Measurements from ENCODE around the gene OR2J3. TPM values are rescaled to one million over a fixed set of nuclear protein-coding genes. Genes with fewer than 3 reads are reported as not detected.
"Not testable (repeated sequence)": the region's sequence is repeated elsewhere in the genome, so short reads cannot be mapped to it uniquely, and the experiment has no call there.

OR2J3 gene
- not detected for total RNA-seq

DNA sequence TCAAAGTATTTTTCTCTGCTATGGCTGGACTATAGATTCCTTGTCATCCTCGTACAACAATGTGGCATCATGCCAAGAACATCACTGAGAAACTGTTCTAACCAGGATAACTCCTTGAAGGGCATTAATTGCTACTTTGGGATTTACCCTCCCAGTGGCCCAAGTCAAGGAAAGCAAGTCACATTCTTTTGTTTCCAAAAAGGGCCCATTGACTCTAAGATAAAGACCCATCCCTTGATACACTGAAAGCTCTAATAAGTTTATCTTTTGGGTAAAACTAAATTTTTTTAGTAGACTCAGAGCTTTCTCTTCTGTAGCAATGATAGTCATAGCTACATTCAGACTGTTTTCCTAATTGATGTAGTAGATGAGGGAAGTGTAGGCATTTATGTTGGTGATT lies at the start of gene OR2J3:
Gene OR2J3, plus strand, starts transcription at position 301 of the 400 bp plus-strand sequence. CDS start 3,833 bp downstream, outside the sequence.
- no peak for DNase-seq

DNA sequence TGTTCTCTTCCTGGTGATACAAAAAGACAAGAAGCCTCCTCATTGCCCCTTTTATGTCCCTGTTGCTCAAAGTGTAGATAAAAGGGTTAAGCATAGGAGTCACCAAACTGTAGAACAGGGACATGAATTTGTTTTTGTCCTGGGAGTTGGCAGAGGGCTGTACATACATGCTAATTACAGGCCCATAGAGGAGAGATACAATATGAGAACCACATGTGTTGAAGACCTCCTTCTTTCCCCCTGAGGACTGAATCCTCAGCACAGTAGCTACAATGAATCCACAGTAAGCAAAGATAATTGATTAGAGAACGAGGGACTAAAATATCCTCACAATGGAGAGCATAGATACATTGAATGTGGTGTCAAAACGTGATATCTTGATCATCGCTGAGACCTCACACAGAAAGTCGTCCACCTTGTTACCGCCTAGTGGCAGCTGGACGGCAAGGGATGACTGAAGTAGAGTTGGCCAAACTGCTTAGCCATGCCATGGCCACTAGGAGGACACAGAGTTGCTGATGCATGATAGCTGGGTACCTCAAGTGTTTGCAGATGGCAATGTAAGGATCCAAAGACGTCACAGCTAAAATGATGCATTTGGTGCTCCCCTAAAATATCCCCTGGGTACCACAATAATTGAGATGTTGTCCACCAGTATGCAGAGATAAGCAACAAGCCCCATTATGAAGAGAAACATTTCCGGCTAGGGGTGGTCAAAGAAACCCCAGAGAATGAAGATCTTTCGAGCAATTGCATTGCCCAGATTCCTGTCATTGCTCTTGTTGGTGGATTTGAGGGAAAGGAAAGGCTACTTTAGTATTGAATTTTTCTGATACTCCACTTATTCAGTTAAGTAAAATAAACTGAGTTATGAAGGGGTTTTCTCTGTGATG lies 35.8 kb upstream of the OR2J3 start:
- no peak for DNase-seq

GRCh38 chr6:29079203-29079602 lies 28.7 kb upstream of the OR2J3 start:
- DNase-seq, result no peak

DNA sequence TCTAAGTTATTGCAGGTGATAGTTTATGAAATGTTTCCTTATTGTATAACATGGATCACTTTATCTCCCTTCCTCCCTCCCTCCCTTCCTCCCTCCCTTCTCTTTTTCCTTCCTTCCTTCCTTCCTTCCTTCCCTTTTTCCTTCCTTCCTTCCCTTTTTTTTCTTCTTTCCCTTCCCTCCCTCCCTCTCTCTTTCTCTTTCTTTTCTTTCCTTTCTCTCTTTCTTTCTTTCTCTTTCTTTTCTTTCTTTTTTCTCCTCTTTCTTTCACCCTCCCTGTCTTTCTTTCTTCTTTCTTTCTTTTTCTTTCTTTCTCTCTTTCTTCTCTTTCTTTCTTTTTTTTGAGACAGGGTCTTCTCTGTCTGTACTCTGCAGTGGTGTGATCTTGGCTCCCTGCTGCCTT lies 26.5 kb upstream of the OR2J3 start:
- DNase-seq, result no peak

- DNase-seq, result no peak
These were observed 25.4 kb upstream of the OR2J3 start for GRCh38 chr6:29082457-29082856.

- no peak for DNase-seq
These were observed 20.6 kb upstream of the OR2J3 start, which contains the start of gene OR2B3 for GRCh38 chr6:29087213-29087612. TSS of gene OR2B3 (minus strand) at chr6:29087313. CDS start at chr6:29087248, 65 bp downstream.

- DNase-seq, result no peak
These were observed 14.9 kb upstream of the OR2J3 start for GRCh38 chr6:29092957-29093356.

GRCh38 chr6:29097803-29098202 lies 10.1 kb upstream of the OR2J3 start:
- no peak for DNase-seq

GRCh38 chr6:29099190-29099589 lies 8.7 kb upstream of the OR2J3 start, which contains the start of gene OR2J1:
TSS of gene OR2J1 (plus strand) at chr6:29099490. CDS start at chr6:29100943, 1,453 bp downstream.
- no peak for DNase-seq

- DNase-seq, result no peak
These were observed 4.3 kb downstream of the OR2J3 start for GRCh38 chr6:29112135-29112534.

DNA sequence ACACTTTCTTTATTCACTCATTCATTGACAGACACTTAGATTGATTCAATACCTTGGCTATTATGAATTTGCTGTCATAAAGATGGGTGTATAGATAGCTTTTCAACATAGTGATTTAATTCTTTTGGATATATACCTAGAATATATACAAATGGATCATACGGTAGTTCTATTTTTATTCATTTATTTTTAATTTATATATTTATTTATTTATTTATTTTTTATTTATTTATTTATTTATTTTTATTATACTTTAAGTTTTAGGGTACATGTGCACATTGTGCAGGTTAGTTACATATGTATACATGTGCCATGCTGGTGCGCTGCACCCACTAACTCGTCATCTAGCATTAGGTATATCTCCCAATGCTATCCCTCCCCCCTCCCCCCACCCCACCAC lies 7.1 kb downstream of the OR2J3 start:
- DNase-seq, result not testable (repeated sequence)

DNA sequence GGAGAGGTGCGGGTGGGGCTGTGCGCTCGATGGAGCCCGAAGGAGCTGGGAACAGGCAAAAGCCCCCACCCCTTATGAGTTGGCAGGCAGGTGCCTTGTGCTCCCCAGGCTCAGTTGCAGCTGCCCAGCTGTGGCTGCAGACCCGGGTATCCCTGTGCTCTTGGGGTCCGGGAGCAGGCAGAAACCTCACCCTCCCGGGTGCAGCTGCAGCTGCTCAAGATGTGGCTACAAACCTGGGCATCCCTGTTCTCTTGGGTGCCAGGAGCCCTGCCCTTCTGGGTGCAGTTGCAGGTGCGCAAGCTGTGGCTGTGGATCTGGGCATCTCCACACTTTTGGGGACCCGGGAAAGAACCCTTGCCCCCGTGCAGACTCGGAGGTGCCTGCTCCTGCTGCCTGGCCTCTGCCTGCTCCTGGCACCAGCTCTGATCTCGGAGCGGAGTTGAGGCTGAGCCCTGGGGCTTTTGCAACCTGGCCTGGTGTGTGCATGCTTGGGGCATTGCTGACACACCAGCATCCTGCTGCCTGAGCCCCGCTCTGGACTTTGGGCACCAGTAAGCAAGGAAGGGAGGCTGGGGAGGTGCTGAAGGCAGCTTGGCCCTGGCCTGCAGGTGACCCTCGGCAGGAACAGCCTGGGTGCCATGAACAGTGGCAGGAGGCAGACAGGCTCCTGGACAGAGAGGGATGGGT lies 21.6 kb downstream of the OR2J3 start:
- no peak for DNase-seq

- no peak for DNase-seq
These were observed 22.8 kb downstream of the OR2J3 start for GRCh38 chr6:29130644-29131043.

GRCh38 chr6:29131691-29132090 lies 23.8 kb downstream of the OR2J3 start:
- DNase-seq, result no peak

DNA sequence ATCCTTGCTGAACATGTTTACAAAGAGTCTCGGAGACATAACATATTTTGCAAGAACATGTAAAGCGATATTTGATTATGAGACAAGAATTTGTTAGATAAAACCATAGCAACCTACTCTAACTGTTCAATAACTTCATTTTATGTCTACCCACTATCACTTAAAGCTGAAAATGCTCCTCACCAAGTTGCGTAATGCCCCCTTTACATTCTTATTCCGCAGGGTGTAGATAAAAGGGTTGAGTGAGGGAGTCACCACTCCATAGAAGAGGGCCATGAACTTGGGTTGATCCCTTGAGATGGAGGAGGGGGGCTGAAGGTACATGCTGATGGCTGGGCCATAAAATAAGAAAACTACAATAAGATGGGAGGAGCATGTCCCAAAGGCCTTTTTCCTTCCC lies 29.9 kb downstream of the OR2J3 start:
- no peak for DNase-seq

DNA sequence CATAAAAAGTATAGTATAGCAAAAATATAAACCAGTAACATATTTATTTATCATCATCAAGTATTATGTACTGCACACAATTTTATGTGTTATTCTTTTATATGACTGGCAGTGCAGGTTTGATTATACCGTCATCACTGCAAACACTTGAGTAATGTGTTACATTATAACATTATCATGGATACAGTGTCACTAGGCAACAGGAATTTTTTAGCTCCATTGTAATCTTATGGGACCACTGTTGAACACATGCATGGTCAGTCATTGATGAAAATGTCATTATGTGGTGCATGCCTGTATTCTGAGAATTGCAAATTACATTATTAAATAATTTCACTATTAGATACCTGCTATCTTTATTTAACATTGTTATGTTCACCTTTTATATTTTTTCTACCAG lies 33.7 kb downstream of the OR2J3 start:
- DNase-seq, result no peak

DNA sequence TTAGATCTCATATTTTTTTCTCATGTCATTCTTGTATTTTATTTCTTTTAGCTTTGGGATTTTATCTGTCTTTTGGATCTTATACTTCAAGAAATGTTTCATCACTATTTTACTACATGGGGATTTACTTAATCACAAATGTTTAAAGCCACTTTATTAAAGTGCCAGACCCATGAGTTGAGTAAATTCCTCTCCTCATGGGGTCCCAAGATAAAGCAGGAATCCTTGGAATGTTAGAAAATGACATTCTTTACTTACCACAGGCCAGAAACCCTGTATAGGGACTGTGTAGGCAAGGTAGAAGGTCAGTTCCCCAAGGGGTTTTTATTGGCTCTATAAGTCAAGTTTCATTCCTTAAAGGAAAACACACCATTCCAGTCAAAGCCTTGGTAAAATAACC lies 34.5 kb downstream of the OR2J3 start:
- DNase-seq, result no peak

GRCh38 chr6:29146179-29146578 lies 38.3 kb downstream of the OR2J3 start:
- DNase-seq, result no peak

- no peak for DNase-seq
These were observed 39.2 kb downstream of the OR2J3 start for GRCh38 chr6:29147074-29147473.

GRCh38 chr6:29149444-29149843 lies 41.6 kb downstream of the OR2J3 start:
- DNase-seq, result not testable (repeated sequence)

DNA sequence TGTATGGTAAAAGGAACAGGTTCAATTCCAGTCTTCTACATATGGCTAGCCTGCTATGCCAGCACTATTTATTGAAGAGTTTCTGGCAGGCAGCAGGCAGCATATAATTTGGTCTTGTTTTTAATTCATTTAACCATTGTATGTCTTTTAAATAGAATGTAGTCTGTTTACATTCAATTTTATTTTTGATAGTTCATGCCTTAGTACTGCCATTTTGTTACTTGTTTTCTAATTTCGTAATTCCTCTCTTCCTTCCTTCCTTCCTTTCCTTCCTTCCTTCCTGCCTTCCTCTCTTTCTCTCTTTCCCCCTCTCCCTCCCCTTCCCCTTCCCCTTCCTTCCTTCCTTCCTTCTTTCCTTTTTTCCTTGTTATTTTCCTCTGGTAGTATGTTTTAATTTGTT lies 45.2 kb downstream of the OR2J3 start:
- no peak for DNase-seq

DNA sequence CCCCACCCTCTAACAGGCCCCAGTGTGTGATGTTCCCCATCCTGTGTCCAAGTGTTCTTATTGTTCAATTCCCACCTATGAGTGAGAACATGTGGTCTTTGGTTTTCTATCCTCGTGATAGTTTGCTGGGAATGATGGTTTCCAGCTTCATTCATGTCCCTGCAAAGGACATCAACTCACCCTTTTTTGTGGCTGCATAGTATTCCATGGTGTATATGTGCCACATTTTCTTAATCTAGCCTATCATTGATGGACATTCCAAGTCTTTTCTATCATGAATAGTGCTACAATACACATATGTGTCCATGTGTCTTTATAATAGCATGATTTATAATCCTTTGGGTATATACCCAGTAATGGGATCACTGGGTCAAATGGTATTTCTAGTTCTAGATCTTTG lies 47.3 kb downstream of the OR2J3 start:
- DNase-seq, result not testable (repeated sequence)

GRCh38 chr6:29159922-29160321 lies 52.1 kb downstream of the OR2J3 start:
- not testable (repeated sequence) for DNase-seq

Measured in effector CD4-positive, alpha-beta T cell (primary cell).